B cell (primary cell): Measurements from ENCODE around the gene TOMM7. TPM values are rescaled to one million over a fixed set of nuclear protein-coding genes. Genes with fewer than 3 reads are reported as not detected.

ENCODE experiments used
- ATAC-seq: fragments of 200-7000 bp; cut with Tn5 transposase; one replicate; pipeline ENCODE4 v1.10.0; 2021; ENCODE audit warnings: low read depth, mild to moderate bottlenecking, moderate number of reproducible peaks, moderate library complexity
- CTCF ChIA-PET: fragments of 350-600 bp; sonication (Branson Sonifier 250); formaldehyde crosslinking; loops from one replicate; lab custom pipeline; 2021; ENCODE audit warnings: antibody characterized with exemption, inconsistent platforms; lab: Charles Lee
- POLR2A ChIA-PET: fragments of 350-600 bp; sonication (Branson Sonifier 250); formaldehyde crosslinking; loops from one replicate; lab custom pipeline; 2021; ENCODE audit warnings: antibody characterized with exemption; lab: Charles Lee
- DNase-seq: peaks from one replicate; pipeline ENCODE4 v3.0.0; 2013
- H2AFZ ChIP-seq: 2 replicates; pipeline ENCODE4 v1.6.1; 2012; ENCODE audit warnings: mild to moderate bottlenecking, low read depth, low read length; ENCODE audit not compliant: insufficient read depth, poor library complexity, severe bottlenecking
- H3K27ac ChIP-seq, 2 donors: 1 replicate in 1 of 2; 2 replicates in 1 of 2; pipeline ENCODE4 v1.5.1; 2012 to 2013; ENCODE audit warnings: low read length in 2 of 2, mild to moderate bottlenecking in 2 of 2, moderate library complexity in 1 of 2
- H3K27me3 ChIP-seq, 4 experiments: fragments of 200-600 bp in 1 of 4; sonication (generic) in 1 of 4; replicated peaks in 1 of 4; 1 replicate in 2 of 4; 2 replicates in 2 of 4; pipeline versions ENCODE4 v1.6.1 to v1.7.0; 2013 to 2016; ENCODE audit warnings: low read length in 3 of 4, mild to moderate bottlenecking in 2 of 4, mixed read lengths in 1 of 4, moderate library complexity in 1 of 4; ENCODE audit not compliant: insufficient read depth in 4 of 4, control insufficient read depth in 3 of 4; ENCODE audit errors: control extremely low read depth in 1 of 4
- H3K36me3 ChIP-seq, 2 experiments: replicated peaks in 1 of 2; 1 replicate in 1 of 2; 2 replicates in 1 of 2; pipeline versions ENCODE4 v1.6.1 to v1.7.1; 2013; ENCODE audit warnings: low read length in 1 of 2; ENCODE audit not compliant: insufficient read depth in 2 of 2, control insufficient read depth in 1 of 2; ENCODE audit errors: control extremely low read depth in 1 of 2, extremely low read depth in 1 of 2
- H3K4me1 ChIP-seq, 2 donors: fragments of 200-600 bp in 1 of 2; sonication (generic) in 1 of 2; 1 replicate in 1 of 2; 2 replicates in 1 of 2; pipeline versions ENCODE4 v1.5.1 to v1.6.1; 2013 to 2017; ENCODE audit warnings: low read length in 2 of 2; ENCODE audit not compliant: control insufficient read depth in 2 of 2, insufficient read depth in 2 of 2
- H3K4me2 ChIP-seq: replicated peaks from 2 replicates; pipeline ENCODE3; 2012; ENCODE audit warnings: mild to moderate bottlenecking, low read depth, low read length; ENCODE audit not compliant: poor library complexity, severe bottlenecking
- H3K4me3 ChIP-seq, 5 experiments: fragments of 200-600 bp in 1 of 5; sonication (generic) in 1 of 5; 1 replicate in 3 of 5; 2 replicates in 2 of 5; pipeline versions ENCODE4 v1.5.1 to v1.7.0; 2011 to 2016; ENCODE audit warnings: low read length in 4 of 5, mild to moderate bottlenecking in 4 of 5, low read depth in 2 of 5, control low read depth in 1 of 5, moderate library complexity in 1 of 5; ENCODE audit not compliant: insufficient read depth in 1 of 5; ENCODE audit errors: control extremely low read depth in 1 of 5, extremely low read depth in 1 of 5
- H3K79me2 ChIP-seq: fragments of 200-600 bp; sonication (generic); one replicate; pipeline ENCODE4 v1.6.0; 2016; ENCODE audit warnings: low read length; ENCODE audit not compliant: control insufficient read depth, insufficient read depth
- H3K9ac ChIP-seq: fragments of 200-600 bp; sonication (generic); 2 replicates; pipeline ENCODE4 v1.6.1; 2017; ENCODE audit warnings: mild to moderate bottlenecking, low read length, moderate library complexity
- H3K9me3 ChIP-seq, 3 donors: one replicate each; pipeline versions ENCODE4 v1.6.1 to v1.7.1; 2013; ENCODE audit warnings: low read length in 2 of 3; ENCODE audit not compliant: control insufficient read depth in 2 of 3, insufficient read depth in 1 of 3; ENCODE audit errors: control extremely low read depth in 1 of 3
- H4K20me1 ChIP-seq: 2 replicates; pipeline ENCODE4 v1.6.0; 2012; ENCODE audit warnings: mild to moderate bottlenecking, low read length; ENCODE audit not compliant: insufficient read depth, control insufficient read depth, poor library complexity, severe bottlenecking
- H3K27ac Mint-ChIP-seq: one replicate; pipeline ENCODE4 v1.8.0; 2021; ENCODE audit warnings: mixed read lengths
- H3K27me3 Mint-ChIP-seq: one replicate; pipeline ENCODE4 v1.8.0; 2021; ENCODE audit warnings: mixed read lengths
- H3K4me1 Mint-ChIP-seq: one replicate; pipeline ENCODE4 v1.8.0; 2021; ENCODE audit warnings: mixed read lengths
- H3K4me3 Mint-ChIP-seq: one replicate; pipeline ENCODE4 v1.8.0; 2021; ENCODE audit warnings: mixed read lengths
- H3K9me3 Mint-ChIP-seq: one replicate; pipeline ENCODE4 v1.8.0; 2022; ENCODE audit warnings: mixed read lengths; ENCODE audit not compliant: insufficient read depth
- CTCF ChIP-seq: fragments of 200-600 bp; IDR thresholded peaks from one replicate; pipeline ENCODE4 v1.8.0; 2022; ENCODE audit warnings: antibody characterized with exemption, mild to moderate bottlenecking
- EZH2 ChIP-seq: IDR thresholded peaks from 2 replicates; pipeline ENCODE4 v1.6.1; 2012; ENCODE audit warnings: borderline replicate concordance, low read depth, mild to moderate bottlenecking, moderate library complexity, low read length; ENCODE audit not compliant: insufficient read depth, poor library complexity, severe bottlenecking
- WGBS: methylation state at CpG from one replicate; pipeline ENCODE4 v1.1.5; 2013; ENCODE audit warnings: missing lambda C conversion rate; ENCODE audit not compliant: insufficient coverage; 5-methylcytosine and 5-hydroxymethylcytosine counted together
- intact Hi-C: fragments of 100-400 bp; cut with micrococcal nuclease; formaldehyde crosslinking; loops from one replicate; pipeline ENCODE4 v1.10.0; 2022
- polyA plus RNA-seq: library from polyadenylated mRNA; depleted of rRNA; stranded (reverse); fragments of >200 nt; gene quantifications from 2 replicates; pipeline ENCODE4 v1.2.3, GENCODE V29; 2012
- total RNA-seq, 2 donors: library from RNA; stranded (reverse); fragments of 120-200 nt in 1 of 2; gene quantifications; 1 replicate in 1 of 2; 2 replicates in 1 of 2; pipeline versions ENCODE4 v1.2.3 to v1.2.4, GENCODE V29; 2013 to 2022

TOMM7 gene
- total and polyA plus RNA-seq, 2 donors (not counting 1 experiment from before 2014, with no cell fraction given) = 276 to 437 TPM

DNA sequence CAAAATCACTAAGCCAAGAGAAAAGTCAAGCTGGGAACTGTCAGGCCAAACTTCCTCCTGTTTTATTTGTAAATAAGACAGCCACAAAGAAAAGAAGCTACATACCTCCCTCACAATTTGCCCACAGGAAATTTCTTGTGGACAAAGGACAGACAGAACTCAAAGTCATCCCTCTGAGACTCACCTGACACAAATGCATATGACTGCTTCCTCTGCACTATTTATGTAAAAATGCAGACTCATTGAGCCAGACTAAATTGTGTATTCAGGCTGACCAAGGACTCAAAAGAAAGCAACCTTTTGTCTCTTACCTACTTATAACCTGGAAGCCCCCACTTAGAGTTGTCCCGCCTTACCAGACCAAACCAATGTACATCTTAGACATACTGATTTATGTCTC is 11.8 kb downstream of the TOMM7 start:
- Histone ChIP-seq H3K36me3 (peaks cover 1 to 37% of the 10 kb centered on the region in 2 experiments), H3K27ac (no peak overlapping the region), H3K79me2 (peaks cover 8% of the 10 kb centered on the region), H3K4me2 (no peak overlapping the region), H3K9ac (no peak overlapping the region), H3K4me1 (peaks cover 0 to 2% of the 10 kb centered on the region in 2 donors), H2AFZ (no peak overlapping the region), H3K4me3 (no peak overlapping the region), H3K27me3 (no peaks in the 10 kb centered on the region), H3K9me3 (no peaks in the 10 kb centered on the region), H4K20me1 (no peaks in the 10 kb centered on the region)
- CTCF ChIA-PET = interaction anchor here (1.5 kb wide), 1 partner anchor 260 kb away, joined by 4 read pairs; no protein-coding TSS in a partner anchor
- Mint-ChIP-seq H3K27me3 (no peaks in the 10 kb centered on the region), H3K4me3 (no peak overlapping the region), H3K4me1 (peaks cover 4% of the 10 kb centered on the region), H3K9me3 (no peaks in the 10 kb centered on the region), H3K27ac (no peak overlapping the region)
- POLR2A ChIA-PET = interaction anchor here (0.6 kb wide), 1 partner anchor 9 kb away, joined by 3 read pairs; no protein-coding TSS in a partner anchor
- 100% methylated on average over 1 of the region's 1 CpG for WGBS
- TF ChIP-seq CTCF (no peak), EZH2 (no peak)
- DNase-seq = no peak
- intact Hi-C loops = no loop called here
- ATAC-seq = no peak

GRCh38 chr7:22809902-22810642 is 12.6 kb downstream of the TOMM7 start:
- Histone ChIP-seq H3K27ac (peak overlapping the region in 1 of 2 donors; percentile 2), H3K4me3 (no peak overlapping the region), H3K9ac (no peak overlapping the region), H4K20me1 (no peaks in the 10 kb centered on the region), H2AFZ (no peak overlapping the region), H3K4me1 (peaks cover 0 to 2% of the 10 kb centered on the region in 2 donors), H3K36me3 (peaks cover 1 to 31% of the 10 kb centered on the region in 2 experiments), H3K9me3 (no peaks in the 10 kb centered on the region), H3K27me3 (no peaks in the 10 kb centered on the region), H3K4me2 (no peak overlapping the region), H3K79me2 (peaks cover 3% of the 10 kb centered on the region)
- Mint-ChIP-seq H3K27me3 (peaks cover 3% of the 10 kb centered on the region), H3K27ac (no peak overlapping the region), H3K4me3 (no peak overlapping the region), H3K9me3 (no peaks in the 10 kb centered on the region), H3K4me1 (peaks cover 4% of the 10 kb centered on the region)
- DNase-seq = no peak
- no peak for ATAC-seq
- WGBS = 94% methylated on average over 3 of the region's 4 CpGs
- intact Hi-C loops = no loop called here
- CTCF ChIA-PET = interaction anchor here (1.5 kb wide), 1 partner anchor 259 kb away, joined by 4 read pairs; no protein-coding TSS in a partner anchor
- POLR2A ChIA-PET = no interaction called here
- TF ChIP-seq CTCF (no peak), EZH2 (no peak)
